Fibroblast of peridontal ligament (primary cell): ENCODE results near the gene INS.
A peak's percentile ranks its signal among the peaks of the same experiment; 100 is the strongest.

Experiments used
- DNase-seq: peaks from one replicate; pipeline ENCODE4 v3.0.0-alpha.2; 2010; ENCODE audit errors: extremely low read depth

The INS gene

GRCh38 chr11:2164861-2165555 lies 4.0 kb upstream of the INS start:
- DNase-seq: no peak

- no peak for DNase-seq
Measured at GRCh38 chr11:2164081-2164480, 3.1 kb upstream of the INS start.

DNA sequence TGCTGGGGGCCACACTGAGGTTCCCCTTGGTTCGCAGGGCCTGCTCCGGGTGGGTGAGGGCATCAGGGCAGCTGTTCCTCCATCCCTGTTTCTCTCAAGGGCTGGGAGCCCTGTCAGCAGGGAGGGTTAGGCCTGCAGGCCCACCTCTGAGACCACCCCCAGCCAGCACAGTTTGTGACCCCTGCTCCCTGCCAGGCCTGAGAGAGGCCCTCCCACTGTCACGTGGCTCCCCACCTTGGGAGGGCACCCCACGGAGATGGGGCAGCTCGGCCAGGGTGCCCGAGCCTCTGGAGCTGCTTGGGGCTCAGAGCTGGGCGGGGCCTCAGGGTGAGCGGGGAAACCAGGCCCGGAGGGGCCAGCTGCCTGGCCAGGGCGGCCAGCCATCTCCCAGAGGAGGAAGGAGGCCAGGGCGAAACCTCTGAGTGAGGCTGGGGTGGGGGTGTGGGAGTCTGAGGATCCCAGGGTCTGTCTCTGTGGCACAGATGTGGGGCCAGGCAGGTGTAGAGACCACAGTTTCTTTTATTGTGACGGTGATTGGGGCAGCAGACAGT lies 2.5 kb upstream of the INS start:
- no peak for DNase-seq

- no peak for DNase-seq
Measured at GRCh38 chr11:2159536-2160413, 1.2 kb downstream of the INS start.

DNA sequence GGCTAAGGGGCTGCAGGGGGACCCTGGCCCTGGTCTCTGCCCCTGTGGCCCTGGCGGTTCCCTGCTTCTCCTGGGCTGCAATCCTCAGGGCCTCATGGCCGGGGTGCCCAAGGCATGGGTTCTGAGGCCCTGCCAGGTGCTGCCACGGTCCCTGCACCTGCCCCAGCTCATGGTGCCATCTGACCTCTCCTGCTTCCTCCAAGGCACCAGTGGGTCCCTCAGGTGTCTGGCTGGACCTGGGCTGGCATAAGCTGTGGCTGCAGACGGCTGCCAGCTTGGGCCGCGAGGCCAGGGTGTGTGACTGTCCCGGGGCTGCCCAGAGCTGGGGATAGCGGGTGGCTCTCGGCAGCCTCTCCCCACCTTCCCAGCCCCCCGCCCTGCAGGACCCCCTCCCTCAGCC lies 2.0 kb downstream of the INS start:
- no peak for DNase-seq

GRCh38 chr11:2158296-2158737 lies 2.7 kb downstream of the INS start:
- no peak for DNase-seq

DNA sequence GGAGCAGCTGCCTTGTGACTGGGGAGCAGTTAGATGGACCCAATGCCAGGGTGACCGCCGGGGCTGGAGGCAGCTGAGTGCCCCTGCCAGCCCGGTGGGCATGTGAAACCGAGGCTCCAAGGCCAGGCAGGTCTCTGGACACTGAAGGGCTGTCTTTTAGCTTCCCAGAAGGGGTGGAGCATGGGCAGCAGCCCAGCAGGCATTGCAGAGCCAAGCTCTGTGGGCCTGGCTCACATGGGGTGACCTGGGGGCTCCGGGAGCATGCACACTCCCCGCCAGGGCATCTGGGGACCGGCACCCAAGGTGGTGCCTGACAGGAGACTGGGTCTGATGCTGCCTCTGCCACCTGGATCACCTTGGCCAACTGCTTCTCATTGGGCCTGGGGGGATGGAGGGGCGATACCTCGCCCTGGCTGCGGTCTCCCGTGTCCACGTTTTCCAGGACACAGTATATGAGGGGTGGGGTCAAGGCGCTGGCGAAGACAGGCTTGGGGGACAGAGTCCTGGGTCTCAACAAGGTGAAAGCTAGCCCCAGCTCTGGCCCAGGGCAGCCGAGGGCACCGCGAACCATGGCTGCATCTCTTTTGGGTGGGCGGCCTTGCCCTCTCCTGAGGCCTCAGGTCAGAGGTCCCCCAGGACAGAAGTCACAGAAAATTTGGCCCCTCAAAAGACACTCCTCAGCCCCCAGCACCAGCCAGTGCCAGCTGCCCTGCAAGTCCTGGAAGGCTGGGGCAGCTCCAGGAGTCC lies 3.5 kb downstream of the INS start:
- no peak for DNase-seq

- DNase-seq: peak; percentile 24
Measured at GRCh38 chr11:2156416-2157182, 4.4 kb downstream of the INS start.

- DNase-seq: no peak
Measured at GRCh38 chr11:2155511-2155910, 5.5 kb downstream of the INS start.

- DNase-seq: no peak
Measured at GRCh38 chr11:2154889-2155288, 6.1 kb downstream of the INS start.

DNA sequence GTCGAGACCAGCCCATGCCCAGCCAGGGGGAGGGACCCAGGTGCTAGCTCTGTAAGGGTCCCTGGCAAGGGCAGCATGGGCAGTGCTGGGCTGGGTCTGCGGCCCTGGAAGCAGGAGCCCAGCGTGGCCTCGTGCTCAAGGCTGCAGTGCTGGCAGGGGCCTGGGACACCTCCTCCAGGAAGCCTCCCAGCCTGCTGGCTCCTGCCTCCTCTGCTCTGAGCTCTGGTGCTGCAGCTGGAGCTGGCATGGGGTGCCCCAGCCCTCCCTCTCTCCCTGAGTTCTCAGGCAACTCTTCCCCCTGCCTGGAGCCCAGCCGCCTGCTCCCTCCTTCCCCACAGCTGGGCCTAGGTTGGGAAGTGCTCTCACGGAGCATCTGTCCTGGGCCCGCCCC lies 6.8 kb downstream of the INS start:
- DNase-seq: no peak

- DNase-seq: no peak
Measured at GRCh38 chr11:2153581-2154194, 7.3 kb downstream of the INS start.

DNA sequence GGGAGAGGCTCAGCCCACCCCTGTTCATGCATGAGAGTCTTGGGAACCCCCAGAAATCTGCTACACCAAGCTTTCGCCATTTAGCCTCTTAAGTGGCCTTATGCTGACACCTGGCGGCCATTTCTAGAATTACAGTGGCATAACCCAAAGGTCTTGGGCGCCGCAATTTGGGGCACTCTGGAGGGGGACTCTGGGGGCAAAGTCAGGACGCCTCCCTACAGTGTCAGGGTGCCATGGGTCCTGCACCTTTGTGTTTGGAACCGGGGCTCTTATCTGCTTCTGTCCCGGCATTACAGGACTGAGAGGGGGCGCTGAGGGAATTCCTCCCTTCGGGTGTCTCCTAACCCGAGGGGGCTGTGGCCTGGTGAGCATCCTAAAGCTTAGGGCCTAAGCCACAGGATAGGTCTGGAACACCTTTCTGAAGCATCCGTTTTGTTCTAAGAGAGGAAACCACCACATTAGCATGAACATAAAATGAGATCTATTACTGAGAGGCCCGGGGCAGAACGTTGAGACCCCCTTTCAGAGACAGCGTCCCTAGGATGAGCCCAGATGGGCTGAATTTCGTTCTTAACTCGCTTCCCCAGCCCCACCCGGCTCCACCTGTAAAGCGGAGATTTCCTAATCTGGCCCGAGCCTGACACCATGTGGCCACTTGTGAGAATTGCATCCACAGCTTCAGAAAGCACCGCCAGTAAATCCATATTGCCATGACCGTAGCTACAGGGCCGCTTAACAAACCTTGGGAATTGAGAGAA lies 9.3 kb downstream of the INS start:
- DNase-seq: peak; percentile 64

- peak; percentile 65 for DNase-seq
Measured at GRCh38 chr11:2149864-2150847, 10.9 kb downstream of the INS start.

DNA sequence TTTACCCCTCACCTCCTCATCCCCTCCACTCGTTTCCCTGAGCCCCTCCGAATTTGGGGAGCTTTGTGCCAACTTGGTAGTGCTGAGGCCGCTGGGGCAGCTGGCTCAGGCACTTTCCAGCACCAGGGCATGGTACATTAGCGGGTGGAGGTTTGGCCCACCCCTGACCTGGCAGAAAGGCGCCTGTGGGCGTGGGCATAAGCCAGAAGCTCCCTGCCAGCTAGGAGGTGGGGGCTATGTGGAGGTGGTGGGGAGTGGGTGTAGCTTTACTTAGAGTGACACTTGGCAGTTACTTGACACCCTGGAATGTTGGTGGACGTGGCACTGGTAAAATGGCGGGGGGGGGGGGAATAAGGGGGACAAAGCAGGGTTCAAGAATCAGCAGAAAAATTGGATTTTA lies 11.5 kb downstream of the INS start:
- DNase-seq: no peak

DNA sequence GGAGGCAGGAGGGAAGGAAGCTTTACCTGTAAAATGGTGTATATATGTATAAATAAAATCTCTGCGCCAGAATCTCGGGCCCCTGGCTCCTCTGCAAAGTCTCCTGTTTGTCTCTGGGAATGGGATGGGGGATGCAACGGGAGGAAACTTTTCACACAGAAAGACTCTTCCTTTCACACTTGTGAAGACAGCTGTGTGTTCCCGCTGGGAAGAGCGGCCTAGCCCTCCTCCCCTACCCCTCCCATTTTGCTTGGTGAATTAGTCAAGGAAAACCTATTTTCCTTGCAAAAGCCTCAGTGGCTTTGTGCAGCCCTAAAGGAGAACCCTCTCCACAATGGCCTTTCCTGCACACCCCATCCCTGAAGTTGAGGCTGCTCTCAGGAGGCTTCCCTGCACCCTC lies 12.4 kb downstream of the INS start:
- DNase-seq: no peak

- DNase-seq: no peak
Measured at GRCh38 chr11:2147391-2147790, 13.6 kb downstream of the INS start.

- DNase-seq: no peak
Measured at GRCh38 chr11:2146051-2146450, 15.0 kb downstream of the INS start.
